ENCODE results near the gene CES2. TPM values are rescaled to one million over a fixed set of nuclear protein-coding genes. Genes with fewer than 3 reads are reported as not detected.

The CES2 gene
- polyA plus RNA-seq, 1 of the 3 experiments (the other 2 are of a cell fraction), result 33.1 TPM

- TF ChIP-seq TCF12 (IDR thresholded peaks at IDR 0.05) (no peak), NRF1 (IDR thresholded peaks at IDR 0.05; ENCODE audit: low read depth, low read length) (no peak), MEF2A (IDR thresholded peaks at IDR 0.05; ENCODE audit: borderline replicate concordance, low read depth) (no peak), RFX5 (IDR thresholded peaks at IDR 0.05; ENCODE audit: low read length) (no peak), CHD2 (IDR thresholded peaks at IDR 0.05; ENCODE audit: low read length, partially characterized antibody) (no peak), POLR2AphosphoS5 (IDR thresholded peaks at IDR 0.05; ENCODE audit: low read depth, low read length) (no peak), SMC3 (IDR thresholded peaks at IDR 0.05; ENCODE audit: low read depth, low read length) (no peak), FOXM1 (IDR thresholded peaks at IDR 0.05; ENCODE audit: low read depth) (no peak), RXRA (IDR thresholded peaks at IDR 0.05; ENCODE audit: borderline replicate concordance, low read depth) (no peak), USF2 (IDR thresholded peaks at IDR 0.05; ENCODE audit: borderline replicate concordance, low read depth, low read length) (no peak), ZBTB33 (IDR thresholded peaks at IDR 0.05; ENCODE audit: borderline replicate concordance, low read depth) (no peak), TEAD4 (IDR thresholded peaks at IDR 0.05; ENCODE audit: borderline replicate concordance, insufficient read depth) (no peak), NFIC (IDR thresholded peaks at IDR 0.05; ENCODE audit: borderline replicate concordance) (no peak), IRF3 (IDR thresholded peaks at IDR 0.05; ENCODE audit: low read depth, low read length) (no peak), GATA2 (CRISPR knock-in tag; IDR thresholded peaks at IDR 0.05) (no peak), CTCF (IDR thresholded peaks at IDR 0.05) (no peak)
- H3K36me3 ChIP-seq (replicated peaks in 1 of 2; ENCODE audit: control insufficient read depth in 1 of 2, insufficient read depth in 2 of 2, low read length in 1 of 2), result no peaks in the 10 kb centered on the region
- H3K4me3 ChIP-seq (ENCODE audit: low read depth in 2 of 2, low read length in 1 of 2), result no peak overlapping the region
- H3K27ac ChIP-seq (ENCODE audit: low read depth in 2 of 2, low read length in 1 of 2), result no peak overlapping the region
- CTCF ChIA-PET, result interaction anchor here (0.6 to 5.7 kb wide), 12 partner anchors 8 to 80 kb away, joined by 3 to 40 read pairs (median 6); partner anchors contain the start of genes CDH16, CES3, NAE1 and PDP2
- no peak overlapping the region for H3K4me2 ChIP-seq
- no peaks in the 10 kb centered on the region for H3F3A ChIP-seq (replicated peaks; ENCODE audit: insufficient read depth)
- no peaks in the 10 kb centered on the region for H4K20me1 ChIP-seq (ENCODE audit: insufficient read depth)
- WGBS (ENCODE audit: low lambda C conversion rate), result 51% methylated on average over 8 of the region's 14 CpGs
- H3K79me2 ChIP-seq (ENCODE audit: insufficient read depth), result no peaks in the 10 kb centered on the region
- H3K27me3 ChIP-seq (ENCODE audit: insufficient read depth), result no peaks in the 10 kb centered on the region
- no peaks in the 10 kb centered on the region for H3K9me2 ChIP-seq
- H2AFZ ChIP-seq (ENCODE audit: low read depth), result no peak overlapping the region
- H3K4me1 ChIP-seq (ENCODE audit: control insufficient read depth in 1 of 2, insufficient read depth in 2 of 2, low read depth in 1 of 2, low read length in 1 of 2), result no peaks in the 10 kb centered on the region; a peak in 1 of 4 replicates
- DNase-seq, result no peak
- no peaks in the 10 kb centered on the region for H3K9me3 ChIP-seq
- POLR2A ChIA-PET, result interaction anchor here (1.0 kb wide), 1 partner anchor 21 kb away, joined by 3 read pairs; no protein-coding TSS in a partner anchor
- H3K9ac ChIP-seq, result no peak overlapping the region
Measured at GRCh38 chr16:66910175-66910940, 25.0 kb upstream of the CES2 start.

All from SK-N-SH (cell line).